CD1c-positive myeloid dendritic cell (primary cell): ENCODE data around the gene MND1.
A peak's percentile ranks its signal among the peaks of the same experiment; 100 is the strongest.

Experiments
- DNase-seq: peaks from one replicate; pipeline ENCODE4 v3.0.0-alpha.2; 2016; ENCODE audit errors: extremely low spot score

The MND1 gene

DNA sequence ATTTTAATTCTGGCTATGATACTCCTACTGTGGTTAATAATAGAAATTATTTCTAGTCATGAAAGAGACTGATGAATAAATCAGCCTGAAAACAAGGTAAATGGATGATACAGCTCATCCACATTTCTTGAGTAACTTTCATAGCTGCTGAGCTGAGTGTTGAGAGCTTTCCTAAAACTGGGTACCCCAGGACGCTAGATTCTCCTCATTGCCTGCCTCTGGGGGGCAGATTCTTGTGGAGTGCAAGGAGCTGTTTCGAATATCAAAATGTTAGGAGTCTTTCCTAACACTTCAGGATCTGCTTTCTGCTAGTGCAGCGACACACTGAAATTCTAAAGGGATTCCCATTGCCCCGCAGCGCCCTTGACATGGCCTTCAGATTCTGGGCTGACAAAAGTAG, 2.1 kb downstream of the MND1 start:
- DNase-seq: no peak

DNA sequence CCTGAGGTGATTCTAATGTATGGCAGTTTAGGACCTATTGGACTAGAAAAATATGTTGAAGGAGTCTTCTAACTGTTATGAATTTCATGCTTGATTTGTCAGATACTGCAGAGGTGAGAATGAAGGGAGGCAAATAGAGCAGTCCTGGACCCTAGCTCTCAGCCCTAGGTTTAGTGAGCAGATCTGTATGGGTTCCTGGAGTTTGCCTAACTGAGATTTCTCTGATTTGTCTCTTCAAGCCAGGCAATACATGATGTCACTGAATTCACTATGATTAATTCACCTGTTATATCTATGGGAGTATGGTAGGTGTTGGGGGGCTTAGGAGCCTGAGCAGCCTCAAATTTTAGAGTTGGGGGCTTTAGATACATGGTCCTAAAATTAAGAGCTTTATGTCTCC, 2.6 kb downstream of the MND1 start:
- no peak for DNase-seq

DNA sequence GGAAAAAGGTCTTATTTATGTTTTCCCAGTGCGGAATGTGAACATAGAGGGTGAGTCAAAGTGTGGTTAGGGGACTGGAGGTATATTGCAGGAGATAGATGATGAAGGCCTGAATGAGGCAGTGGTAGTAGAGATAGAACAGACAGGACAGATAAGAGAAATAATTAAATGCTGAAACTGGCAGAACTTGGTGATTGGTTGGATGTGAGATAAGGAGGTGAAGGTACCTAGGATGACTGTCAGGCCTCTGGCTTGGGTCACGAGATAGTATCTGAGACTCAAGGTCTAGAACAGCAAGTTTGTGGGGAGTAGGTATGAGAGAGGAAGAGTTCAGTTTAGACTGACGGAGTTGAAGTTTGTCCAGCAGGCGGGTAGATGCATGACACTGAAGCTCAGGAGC, 3.5 kb downstream of the MND1 start:
- DNase-seq: no peak

DNA sequence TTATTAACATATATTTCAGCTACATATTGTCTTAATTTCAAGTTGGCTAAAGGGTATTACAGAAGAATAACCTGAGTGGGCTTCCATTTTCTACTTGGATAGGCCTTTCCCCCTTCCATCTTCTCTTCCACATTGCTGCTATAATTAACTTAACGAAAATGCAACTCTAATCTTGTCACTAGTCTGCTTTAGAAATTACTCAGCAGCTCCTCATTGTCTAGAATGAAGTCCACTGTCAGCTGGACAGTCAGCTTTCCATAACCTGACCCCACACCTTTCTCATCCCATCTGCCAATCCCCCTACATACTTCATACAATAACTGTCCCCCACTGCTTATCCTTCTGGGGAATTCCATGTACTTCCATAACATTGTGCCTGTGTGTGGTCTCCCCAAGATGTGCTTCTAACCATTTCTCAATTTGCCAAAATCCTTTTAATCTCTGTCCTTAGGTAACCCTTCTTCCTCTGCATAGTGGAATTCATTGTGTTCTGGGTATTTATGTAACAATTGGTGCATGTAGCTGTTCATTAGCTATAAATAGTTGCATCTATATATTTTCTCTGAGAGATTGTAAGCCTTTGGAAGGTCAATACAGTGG, 4.8 kb downstream of the MND1 start:
- DNase-seq: no peak

DNA sequence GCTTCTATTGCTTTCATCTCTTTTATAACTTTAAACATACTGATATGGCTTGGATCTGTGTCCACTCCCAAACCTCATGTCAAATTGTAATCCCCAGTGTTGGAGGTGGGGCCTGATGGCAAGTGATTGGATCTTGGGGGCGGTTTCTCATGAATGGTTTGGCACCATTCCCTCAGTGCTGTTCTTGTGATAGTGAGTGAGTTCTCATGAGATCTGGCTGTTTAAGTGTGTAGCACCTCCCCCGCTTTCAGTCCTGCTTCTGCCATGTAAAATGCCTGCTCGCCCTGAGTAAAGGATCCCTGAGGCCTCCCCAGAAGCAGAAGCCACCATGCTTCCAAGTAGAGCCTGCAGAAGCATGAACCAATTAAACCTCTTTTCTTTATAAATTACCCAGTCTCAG, 17.7 kb downstream of the MND1 start:
- no peak for DNase-seq

DNA sequence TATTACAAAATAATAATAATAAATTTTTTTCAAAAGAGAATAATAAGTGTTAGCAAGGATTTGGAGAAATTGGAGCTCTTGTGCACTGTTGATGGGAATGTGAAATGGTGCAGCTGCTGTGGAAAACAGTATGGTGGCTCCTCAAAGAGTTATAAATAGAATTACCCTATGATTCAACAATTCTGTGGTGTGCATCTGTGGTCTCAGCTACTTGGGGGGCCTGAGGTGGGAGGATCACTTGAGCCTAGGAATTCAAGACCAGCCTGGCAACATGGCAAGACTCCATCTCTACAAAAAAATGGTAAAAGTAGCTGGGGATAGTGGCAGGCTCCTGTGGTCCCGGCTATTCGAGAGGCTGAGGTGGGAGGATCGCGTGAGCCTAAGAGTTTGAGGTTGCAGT, 19.6 kb downstream of the MND1 start:
- no peak for DNase-seq

DNA sequence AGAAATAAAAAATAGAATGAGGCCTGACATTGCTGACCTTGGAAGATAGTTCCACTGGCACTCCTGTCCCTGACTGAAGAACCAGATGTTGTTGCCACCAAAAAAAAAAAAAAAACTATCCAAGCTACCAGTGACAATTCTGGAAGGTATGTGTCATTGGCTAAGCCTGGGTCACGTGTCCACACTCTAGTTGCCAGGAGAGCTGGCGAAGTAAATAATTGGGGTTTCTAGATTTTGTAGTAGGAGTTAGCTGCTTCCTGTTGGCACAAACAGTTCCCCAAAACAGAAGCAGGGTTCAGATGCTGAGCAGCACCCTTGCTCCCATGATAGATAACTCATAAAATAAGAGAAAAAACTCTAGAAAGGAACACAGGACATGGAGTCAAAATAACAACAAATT, 20.5 kb downstream of the MND1 start:
- DNase-seq: peak; percentile 87

DNA sequence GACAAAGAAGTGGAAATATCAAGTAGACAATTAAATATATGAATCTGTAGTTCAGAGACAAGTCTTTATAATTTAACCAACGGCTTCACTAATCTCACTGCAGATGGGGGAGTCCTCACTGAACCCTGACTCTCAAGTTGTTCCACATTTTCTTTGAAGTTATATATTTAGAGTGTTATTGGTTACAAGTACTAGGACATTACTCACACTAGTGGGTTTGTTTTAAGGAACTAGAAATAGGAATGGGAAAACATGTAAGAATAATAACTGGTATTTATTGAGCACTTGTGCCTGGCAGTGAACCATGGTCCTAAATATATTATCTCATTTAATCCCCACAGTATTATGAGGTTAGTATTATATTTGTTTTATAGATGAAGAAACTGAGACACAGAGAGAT, 22.0 kb downstream of the MND1 start:
- DNase-seq: peak; percentile 56

DNA sequence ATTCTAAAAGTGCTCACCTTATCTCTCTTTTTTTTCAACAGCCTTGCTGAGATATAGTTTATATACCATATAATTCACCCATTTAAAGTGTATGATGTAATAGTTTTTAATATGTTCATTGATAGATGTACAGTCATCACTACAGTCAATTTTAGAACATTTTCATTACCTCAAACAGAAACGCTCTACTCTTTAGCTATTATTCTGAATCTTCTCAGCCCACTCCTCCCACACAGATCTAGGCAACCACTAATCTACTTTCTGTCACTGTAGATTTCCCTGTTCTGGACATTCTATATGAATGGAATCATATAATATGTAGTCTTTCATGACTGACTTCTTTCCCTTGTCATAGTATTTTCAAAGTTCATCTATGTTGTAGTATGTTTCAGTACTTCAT, 22.6 kb downstream of the MND1 start:
- peak; percentile 56 for DNase-seq

DNA sequence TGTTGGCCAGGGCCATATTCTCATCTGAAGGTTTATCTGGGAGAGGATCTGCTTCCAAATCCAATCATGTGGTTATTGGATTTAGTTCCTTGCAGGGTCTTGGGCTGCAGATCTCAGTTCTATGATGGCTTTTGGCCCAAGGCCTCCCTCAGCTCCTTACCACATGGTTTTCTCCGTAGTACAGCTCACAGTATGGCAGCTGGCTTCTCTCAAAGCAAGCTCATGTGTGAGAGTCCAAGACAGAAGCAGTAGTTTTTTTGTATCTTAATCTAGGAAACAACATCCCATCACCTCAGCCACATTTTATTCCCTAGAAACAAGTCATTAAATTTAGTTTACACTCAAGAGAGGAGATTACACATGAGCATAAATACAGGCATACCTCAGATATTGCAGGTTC, 24.5 kb downstream of the MND1 start:
- DNase-seq: no peak

DNA sequence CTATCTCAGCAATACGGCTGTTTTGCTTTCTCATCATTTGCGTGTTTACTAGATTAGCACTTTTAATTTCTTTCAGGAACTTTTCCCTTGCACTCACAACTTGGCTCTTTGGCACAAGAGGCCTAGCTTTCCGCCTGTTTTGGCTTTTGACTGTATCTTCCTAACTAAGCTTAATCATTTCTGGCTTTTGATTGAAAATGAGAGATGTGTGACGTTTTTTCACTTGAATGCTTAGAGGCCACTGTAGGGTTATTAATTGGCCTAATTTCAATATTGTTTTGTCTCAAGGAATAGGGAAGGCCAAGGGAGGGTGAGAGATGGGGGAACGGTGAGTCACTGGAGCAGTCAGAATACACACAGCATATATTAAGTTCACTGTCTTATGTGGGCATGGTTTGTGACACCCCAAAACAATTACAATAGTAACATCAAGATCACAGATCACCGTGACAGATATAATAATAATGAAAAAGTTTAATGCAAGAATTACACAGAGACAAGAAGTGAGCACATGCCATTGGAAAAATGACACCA, 27.3 kb downstream of the MND1 start:
- DNase-seq: no peak

DNA sequence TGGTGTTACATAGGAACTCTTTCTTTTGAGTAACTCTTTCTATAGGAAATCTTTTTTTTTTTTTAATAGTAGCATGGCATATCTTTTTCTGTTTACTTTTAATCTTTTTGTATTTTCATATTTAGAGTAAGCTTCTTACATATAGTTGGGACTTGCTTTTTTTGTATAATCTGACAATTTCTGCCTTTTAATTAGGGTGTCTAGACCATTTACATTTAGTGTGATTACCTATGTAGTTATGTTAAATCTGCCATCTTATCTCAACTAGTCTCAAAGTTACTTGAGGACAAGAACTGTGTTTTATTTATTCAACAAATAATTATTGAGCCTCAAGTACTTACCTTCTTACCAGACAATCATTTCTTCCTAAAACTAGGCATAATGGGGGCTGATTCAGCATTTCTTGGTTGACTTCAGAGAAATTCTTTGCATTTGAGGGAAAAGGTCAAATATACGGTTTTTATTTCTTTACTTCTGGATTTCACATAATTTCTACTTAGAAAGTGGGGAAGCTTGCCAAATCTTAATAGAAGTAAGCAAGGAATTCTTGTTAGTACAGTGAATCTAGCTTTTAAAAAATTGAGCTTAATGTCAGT, 28.6 kb downstream of the MND1 start:
- DNase-seq: no peak

DNA sequence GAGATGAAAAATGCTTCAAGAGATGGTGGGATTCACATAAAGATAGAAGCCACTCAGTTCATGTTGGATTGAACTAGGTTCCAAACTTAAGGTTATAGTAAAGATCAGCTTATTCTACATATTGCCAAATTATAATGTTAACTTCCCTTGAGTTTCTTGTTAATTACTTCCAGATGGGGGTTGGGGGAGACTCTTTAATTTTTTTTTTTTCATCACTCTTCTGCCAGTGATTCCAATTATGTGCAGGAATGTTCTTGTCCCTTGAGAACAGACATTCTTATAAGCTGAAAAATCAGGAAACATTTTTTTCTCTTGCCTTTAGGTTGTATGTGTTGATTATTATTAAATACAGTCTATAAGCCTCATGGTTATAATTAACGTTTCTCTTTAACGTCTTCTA, 30.0 kb downstream of the MND1 start:
- DNase-seq: no peak

DNA sequence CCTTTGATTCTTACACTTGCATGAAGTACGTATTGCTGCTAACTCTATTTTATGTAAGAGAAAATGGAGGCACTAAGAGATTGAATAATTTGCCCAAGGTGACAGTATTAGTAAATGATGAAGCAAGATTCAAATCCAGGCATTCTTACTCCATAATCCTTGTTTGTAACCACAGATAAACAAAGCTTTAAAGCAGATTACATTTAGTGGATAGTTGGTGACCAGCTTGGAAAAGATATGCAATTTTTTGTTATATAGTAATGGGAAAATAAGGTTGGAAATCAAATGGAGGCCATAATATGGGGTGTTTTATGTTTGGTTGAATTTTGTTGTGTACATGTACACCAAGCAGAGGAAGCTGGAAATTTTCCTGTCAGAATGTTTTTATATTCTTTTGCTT, 30.8 kb downstream of the MND1 start:
- no peak for DNase-seq

DNA sequence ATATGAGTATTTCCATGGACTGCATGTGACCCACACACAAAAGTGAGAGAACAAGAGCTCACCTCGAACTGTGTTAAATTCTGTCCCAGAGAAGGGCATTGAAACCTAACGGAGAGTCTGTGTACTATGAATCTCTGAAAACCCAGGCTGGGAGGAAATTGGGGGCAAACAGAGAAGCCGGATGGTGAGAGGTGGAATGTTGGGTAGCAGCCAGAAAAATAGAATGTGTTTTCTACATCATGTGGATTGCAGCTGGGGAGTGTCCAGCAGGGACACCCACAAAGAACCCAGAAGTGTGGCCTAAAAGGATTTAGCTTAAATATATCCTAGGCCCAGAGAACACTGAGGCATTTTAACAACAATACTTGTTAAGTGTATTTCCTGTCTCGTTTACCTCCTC, 38.6 kb downstream of the MND1 start:
- no peak for DNase-seq

DNA sequence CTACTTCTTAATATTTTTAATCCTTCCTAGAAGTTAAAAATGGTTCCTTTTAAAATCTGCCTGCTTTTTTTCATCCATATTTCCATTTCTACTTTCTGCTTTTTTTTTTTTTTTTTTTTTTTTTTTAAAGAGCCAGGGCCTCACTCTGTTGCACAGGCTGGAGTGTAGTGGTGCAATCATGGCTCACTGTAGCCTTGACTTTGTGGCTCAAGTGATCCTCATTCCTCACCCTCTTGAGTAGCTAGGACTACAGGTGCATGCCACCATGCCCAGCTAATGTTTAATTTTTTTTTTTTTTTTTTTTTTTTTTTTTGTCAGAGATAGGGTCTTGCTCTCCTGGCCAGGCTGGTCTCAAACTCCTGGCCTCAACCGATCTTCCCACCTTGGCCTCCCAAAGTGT, 39.7 kb downstream of the MND1 start:
- DNase-seq: no peak

DNA sequence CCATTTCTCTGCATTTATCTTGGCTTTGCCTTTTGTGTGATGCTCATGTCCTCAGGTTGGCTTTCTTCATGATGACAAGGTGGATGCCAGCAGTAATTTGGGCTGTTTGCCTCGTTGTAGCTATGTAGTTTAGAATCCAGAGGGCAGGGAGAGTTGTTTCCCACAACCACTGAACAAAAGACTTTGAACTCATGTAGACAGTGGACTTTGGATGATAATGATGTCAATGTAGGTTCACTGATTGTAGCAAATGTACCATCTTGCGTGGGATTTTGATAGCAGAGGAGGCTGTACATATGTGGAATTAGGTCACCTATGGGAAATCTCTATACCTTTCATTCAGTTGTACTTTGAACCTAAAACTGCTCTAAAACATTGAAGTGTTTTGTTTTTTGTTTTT, 41.3 kb downstream of the MND1 start:
- DNase-seq: no peak

DNA sequence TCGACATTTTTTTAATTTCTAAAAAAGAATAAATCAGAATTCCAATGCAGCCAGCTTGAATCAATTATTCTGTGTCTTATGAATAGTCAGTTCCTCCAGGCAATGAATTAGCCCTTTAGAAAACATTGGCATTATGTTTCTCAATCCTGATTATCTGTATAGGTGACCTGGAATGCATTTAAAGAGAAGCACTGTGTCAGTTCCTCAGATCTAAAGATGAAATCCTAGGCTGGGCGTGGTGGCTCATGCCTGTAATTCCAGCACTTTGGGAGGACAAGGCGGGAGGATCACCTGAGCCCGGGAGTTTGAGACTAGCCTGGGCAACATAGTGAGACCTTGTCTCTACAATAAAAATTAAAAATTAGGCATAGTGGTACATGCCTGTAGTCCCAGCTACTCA, 43.5 kb downstream of the MND1 start:
- no peak for DNase-seq

DNA sequence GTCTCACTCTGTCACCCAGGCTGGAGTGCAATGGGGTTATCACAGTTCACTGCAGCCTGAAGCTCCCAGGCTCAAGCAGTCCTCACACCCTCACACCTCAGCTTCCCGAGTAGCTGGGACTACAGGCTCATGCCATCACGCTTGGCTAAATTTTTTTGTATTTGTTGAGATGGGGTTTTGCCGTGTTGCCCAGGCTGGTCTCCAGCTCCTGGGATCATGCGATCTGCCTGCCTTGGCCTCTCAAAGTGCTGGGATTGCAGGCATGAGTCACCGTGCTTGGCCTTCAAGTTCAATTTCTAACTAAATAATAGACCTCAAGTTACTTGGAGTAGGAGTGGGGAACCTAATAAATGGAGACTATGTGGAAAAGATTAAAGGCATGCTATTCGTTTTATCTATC, 48.9 kb downstream of the MND1 start:
- no peak for DNase-seq

DNA sequence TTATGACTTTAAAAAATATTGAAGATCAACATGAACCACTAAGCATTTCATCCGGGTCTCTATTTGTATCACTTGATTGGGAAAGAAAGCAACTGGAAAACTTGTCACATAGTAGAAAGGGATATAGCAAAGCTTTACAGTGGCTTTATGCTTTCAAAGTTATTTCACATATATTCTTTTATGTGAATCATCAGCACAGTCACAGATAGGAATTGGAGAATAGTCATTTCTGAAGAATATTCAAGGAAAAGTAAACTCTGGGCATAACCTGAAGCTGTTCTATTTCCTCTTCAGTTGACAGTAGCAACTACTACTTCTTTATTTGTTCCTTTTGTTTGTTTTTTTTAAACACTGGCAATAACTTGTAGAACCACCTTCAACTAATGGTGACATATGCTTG, 50.5 kb downstream of the MND1 start:
- DNase-seq: no peak

DNA sequence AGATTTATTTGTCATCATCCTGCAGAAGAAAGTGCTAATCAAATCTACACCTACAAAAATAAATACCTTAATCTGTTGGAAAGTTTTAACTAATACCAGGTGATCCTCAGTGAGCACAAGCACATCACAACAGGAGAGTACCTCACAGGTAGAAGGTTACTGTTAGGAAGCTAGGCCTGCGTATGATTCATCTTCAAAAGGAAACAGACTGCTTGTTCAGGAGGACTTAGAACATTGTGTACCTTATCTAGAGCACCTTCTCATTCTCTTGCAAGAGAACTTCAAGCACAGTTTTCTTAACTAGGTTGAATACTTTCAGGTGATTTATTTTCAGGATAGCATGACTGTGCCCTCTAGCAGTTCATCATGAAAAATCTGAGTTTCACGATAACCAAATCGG, 54.2 kb downstream of the MND1 start:
- no peak for DNase-seq

DNA sequence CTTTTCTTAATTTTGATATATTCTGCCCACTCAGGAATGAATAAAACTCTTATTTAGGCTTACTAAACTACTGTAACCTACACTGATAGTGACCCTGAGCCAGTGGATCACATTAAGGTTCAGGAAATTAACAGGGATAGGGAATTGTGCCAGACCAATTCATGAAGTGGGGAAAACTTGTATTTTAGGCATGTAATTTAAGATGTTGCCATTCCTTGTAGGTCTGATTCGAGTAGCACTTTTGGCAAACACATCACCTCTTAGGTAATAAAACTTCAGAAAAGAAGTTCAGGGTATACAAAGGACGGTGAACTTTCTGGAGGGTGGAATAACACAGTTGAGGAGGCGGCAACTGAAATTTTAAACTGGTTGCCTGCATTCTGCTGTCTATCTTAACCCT, 54.9 kb downstream of the MND1 start:
- DNase-seq: no peak

DNA sequence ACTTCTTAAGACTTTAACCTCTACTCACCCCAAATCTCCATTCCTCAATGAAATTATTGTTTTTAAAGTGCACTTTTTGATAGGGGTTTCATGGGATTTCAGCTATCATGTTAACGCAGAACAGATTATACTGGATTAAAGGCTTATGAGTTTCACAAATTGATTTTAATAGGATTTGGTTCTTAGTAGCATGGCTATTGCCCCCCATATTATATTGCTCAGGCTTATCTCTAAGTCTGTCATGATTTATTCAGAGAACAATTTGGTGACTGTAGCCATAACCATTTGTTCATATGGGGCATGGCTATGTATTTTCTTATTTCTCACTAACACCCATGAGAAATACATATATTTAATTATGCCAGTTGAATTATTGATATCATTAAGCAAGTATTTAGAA, 57.0 kb downstream of the MND1 start:
- DNase-seq: no peak

DNA sequence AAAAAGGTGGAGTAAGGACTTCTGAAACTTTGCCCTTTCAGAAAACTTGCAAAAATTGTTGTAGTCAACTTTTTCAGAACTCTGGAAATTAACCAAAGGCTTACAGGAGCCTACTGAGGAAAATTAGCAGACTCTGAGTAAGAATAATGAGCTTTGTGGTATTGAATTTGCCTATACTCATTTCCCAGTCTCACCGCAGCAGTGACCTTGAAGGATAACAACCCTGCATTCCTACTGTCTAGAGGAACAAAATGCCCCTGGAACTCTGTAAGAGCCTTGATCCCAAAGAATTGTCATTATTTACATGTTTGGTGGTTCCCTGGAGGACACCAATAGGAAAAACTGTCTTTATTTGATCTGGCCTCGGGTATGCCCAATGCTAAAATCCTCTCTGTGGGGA, 57.9 kb downstream of the MND1 start:
- DNase-seq: no peak
